SJCRH30 (cell line): ENCODE measurements around the gene LAMB1. TPM values are rescaled to one million over a fixed set of nuclear protein-coding genes. Genes with fewer than 3 reads are reported as not detected.

ENCODE experiments used
- DNase-seq, 2 experiments: peaks; one replicate each; pipeline ENCODE4 v3.0.0-alpha.2; 2015 to 2020
- H3K27ac ChIP-seq: fragments of 250-450 bp; sonication (Bioruptor Pico); 2 replicates; pipeline ENCODE4 v1.5.1; 2020; ENCODE audit warnings: mild to moderate bottlenecking, moderate library complexity
- H3K27me3 ChIP-seq: fragments of 250-450 bp; sonication (Bioruptor Pico); 2 replicates; pipeline ENCODE4 v1.5.1; 2020; ENCODE audit warnings: mild to moderate bottlenecking, moderate library complexity
- H3K36me3 ChIP-seq: fragments of 250-450 bp; sonication (Bioruptor Pico); 2 replicates; pipeline ENCODE4 v1.5.1; 2020; ENCODE audit warnings: mild to moderate bottlenecking, moderate library complexity
- H3K4me1 ChIP-seq: fragments of 250-450 bp; sonication (Bioruptor Pico); 2 replicates; pipeline ENCODE4 v1.5.1; 2020; ENCODE audit warnings: mild to moderate bottlenecking, moderate library complexity
- H3K4me3 ChIP-seq: fragments of 250-450 bp; sonication (Bioruptor Pico); 2 replicates; pipeline ENCODE4 v1.5.1; 2020; ENCODE audit warnings: mild to moderate bottlenecking, moderate library complexity
- H3K9me3 ChIP-seq: fragments of 250-450 bp; sonication (Bioruptor Pico); replicated peaks from 2 replicates; pipeline ENCODE4 v1.5.1; 2020; ENCODE audit warnings: mild to moderate bottlenecking, moderate library complexity
- total RNA-seq: library from RNA; depleted of rRNA; stranded (reverse); fragments of >200 nt; shearing (Covaris generic); gene quantifications from 2 replicates; pipeline ENCODE4 v1.2.3, GENCODE V29; 2014

Gene LAMB1
- total RNA-seq, 1 experiment from 2014 or later = 106 TPM

- H3K9me3 ChIP-seq = no peaks in the 10 kb centered on the region
- no peak for DNase-seq
- H3K27ac ChIP-seq = no peak overlapping the region
- no peak overlapping the region for H3K4me3 ChIP-seq
- no peaks in the 10 kb centered on the region for H3K36me3 ChIP-seq
- H3K27me3 ChIP-seq = no peaks in the 10 kb centered on the region
- peaks cover 14% of the 10 kb centered on the region for H3K4me1 ChIP-seq
Measured at GRCh38 chr7:108010377-108010776, 7.4 kb upstream of the LAMB1 start.

DNA sequence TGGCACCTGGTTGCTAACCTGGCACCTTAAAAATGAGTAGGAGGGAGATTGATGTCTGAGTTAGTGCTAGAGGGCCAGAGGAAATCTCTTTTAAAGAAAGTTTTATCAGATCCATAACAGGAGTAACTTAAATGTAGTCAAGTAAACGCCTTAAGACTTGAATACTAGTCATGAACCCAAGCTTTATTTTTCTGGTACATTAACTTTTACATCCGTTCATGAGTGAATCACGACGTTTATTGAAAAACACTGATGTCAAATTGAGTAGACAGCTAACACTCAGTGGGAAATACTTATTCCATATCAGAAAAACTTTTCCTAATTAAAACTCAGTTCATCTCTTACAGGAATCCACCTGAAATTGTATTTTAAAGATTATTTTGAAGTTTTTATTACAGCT lies 6.9 kb upstream of the LAMB1 start:
- Histone ChIP-seq H3K27ac (no peak overlapping the region), H3K4me1 (peaks cover 11% of the 10 kb centered on the region), H3K4me3 (no peak overlapping the region), H3K9me3 (no peaks in the 10 kb centered on the region), H3K36me3 (no peaks in the 10 kb centered on the region), H3K27me3 (no peaks in the 10 kb centered on the region)
- DNase-seq = no peak

DNA sequence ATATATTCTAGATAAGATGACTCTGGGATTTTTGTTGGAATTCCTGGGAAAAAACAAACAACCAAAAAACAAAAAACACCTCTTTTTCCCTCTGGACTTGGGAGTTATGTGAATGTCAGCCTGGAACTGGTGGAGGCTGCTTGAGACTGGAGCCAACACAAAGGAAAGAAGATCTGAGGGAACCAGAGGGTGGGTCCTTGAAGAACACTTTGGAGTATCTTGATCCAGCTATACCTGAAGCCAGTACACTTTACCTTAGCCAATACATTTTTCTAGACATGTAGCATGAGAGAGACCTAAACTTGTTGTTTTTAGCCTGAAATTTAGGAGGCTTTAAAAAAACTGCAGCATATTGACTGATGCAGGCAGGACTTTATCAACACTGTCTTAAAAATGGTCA lies 5.9 kb upstream of the LAMB1 start:
- H3K4me3 ChIP-seq = no peak overlapping the region
- H3K36me3 ChIP-seq = no peaks in the 10 kb centered on the region
- no peak for DNase-seq
- H3K9me3 ChIP-seq = no peaks in the 10 kb centered on the region
- peaks cover 4% of the 10 kb centered on the region for H3K4me1 ChIP-seq
- no peak overlapping the region for H3K27ac ChIP-seq
- H3K27me3 ChIP-seq = no peaks in the 10 kb centered on the region

GRCh38 chr7:108008240-108008639 lies 5.3 kb upstream of the LAMB1 start:
- no peak for DNase-seq
- Histone ChIP-seq H3K27me3 (no peaks in the 10 kb centered on the region), H3K27ac (no peak overlapping the region), H3K4me1 (peaks cover 6% of the 10 kb centered on the region), H3K9me3 (no peaks in the 10 kb centered on the region), H3K4me3 (no peak overlapping the region), H3K36me3 (no peaks in the 10 kb centered on the region)

- H3K27ac ChIP-seq = no peak overlapping the region
Measured at GRCh38 chr7:108007762-108008161, 4.8 kb upstream of the LAMB1 start.

DNA sequence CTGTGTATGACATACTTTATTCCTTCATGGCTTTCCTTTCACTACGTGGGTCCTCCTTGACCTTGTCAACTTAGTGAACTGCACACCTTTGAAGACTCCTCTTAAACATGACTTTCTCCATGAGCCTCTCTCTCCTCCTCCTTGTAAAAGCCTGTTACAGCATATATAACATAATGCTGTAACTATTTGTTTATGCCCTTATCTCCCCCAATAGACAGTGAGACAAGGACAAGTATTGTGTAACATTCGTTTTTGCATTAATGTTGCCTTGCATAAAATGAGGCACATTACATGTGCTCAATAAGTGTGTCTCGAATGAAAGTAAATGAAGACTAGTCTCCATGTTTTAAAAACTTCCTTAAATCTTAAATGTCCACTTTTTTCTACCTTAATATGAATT lies 4.3 kb upstream of the LAMB1 start:
- H3K9me3 ChIP-seq = no peaks in the 10 kb centered on the region
- H3K27ac ChIP-seq = no peak overlapping the region
- no peaks in the 10 kb centered on the region for H3K36me3 ChIP-seq
- no peaks in the 10 kb centered on the region for H3K27me3 ChIP-seq
- peaks cover 3% of the 10 kb centered on the region for H3K4me1 ChIP-seq
- DNase-seq = no peak
- H3K4me3 ChIP-seq = no peak overlapping the region

More at GRCh38 chr7:108007762-108008161, 4.8 kb upstream of the LAMB1 start:
- no peak for DNase-seq
- no peaks in the 10 kb centered on the region for H3K36me3 ChIP-seq
- no peaks in the 10 kb centered on the region for H3K9me3 ChIP-seq
- no peak overlapping the region for H3K4me3 ChIP-seq
- H3K4me1 ChIP-seq = peaks cover 6% of the 10 kb centered on the region
- no peaks in the 10 kb centered on the region for H3K27me3 ChIP-seq

GRCh38 chr7:108004220-108005142 lies 1.5 kb upstream of the LAMB1 start:
- Histone ChIP-seq H3K27ac (peak overlapping the region; percentile 7; the same call in 1 of the 2 replicates), H3K9me3 (no peaks in the 10 kb centered on the region), H3K4me1 (peaks cover 11% of the 10 kb centered on the region; the same call in 1 of the 2 replicates), H3K36me3 (no peaks in the 10 kb centered on the region), H3K4me3 (peak overlapping the region; percentile 80), H3K27me3 (no peaks in the 10 kb centered on the region)
- DNase-seq = peak; percentile 34 to 62

GRCh38 chr7:108003599-108003935 lies 606 bp upstream of the LAMB1 start:
- no peaks in the 10 kb centered on the region; the same call in 1 of the 2 replicates for H3K36me3 ChIP-seq
- H3K9me3 ChIP-seq = no peaks in the 10 kb centered on the region
- H3K27me3 ChIP-seq = no peaks in the 10 kb centered on the region
- H3K27ac ChIP-seq = peak overlapping the region; percentile 74; the same call in 1 of the 2 replicates
- peak overlapping the region; percentile 80 for H3K4me3 ChIP-seq
- H3K4me1 ChIP-seq = peaks cover 11% of the 10 kb centered on the region; the same call in 1 of the 2 replicates
- DNase-seq = no peak

DNA sequence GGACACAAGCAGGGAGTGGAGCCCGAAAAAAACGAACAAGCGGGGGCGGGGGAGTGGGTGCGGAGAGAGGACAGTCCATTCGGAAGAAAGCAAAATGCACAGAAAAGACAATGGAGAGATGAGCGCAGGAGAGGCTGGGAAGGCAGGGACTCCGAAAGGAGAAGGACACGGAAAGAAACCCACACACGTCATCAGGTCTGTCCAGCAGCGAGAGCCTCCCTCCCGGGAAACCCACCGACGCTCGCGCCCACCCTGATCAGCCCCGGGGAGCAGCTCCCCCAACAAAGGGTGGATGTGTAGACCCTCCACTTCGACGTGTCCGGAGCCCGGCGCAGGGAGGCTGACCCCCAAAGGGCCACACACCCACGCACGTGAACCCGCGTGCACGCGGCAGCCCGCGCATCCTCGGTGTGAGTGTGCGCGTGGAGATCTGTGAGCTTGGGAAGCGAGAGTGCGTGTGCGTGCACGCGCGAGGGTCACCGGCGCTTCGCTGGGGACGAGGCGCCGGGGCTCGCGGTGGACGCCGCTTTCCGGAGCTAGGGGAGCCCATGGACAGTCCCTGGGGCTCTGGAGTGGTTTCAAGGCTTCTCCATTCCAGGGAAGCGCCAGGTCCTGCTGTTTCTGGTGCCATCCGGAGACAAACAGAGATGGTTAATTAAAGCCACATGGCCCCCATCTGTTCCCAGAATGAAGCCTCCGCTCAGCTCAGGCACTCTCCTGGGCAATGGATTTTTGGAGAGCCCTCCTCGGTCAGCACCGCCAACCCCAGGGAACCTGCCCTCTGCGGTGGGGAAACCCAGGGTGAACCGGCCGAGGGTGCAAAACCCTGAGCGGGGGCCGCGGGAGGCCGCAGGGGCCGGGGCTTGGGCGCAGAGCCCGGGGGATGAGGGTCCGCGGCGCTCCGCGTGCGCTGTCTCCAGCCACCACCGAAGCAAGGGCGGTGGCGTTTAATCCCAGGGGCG lies 916 bp downstream of the LAMB1 start:
- Histone ChIP-seq H3K27ac (peak overlapping the region; percentile 74), H3K36me3 (peaks cover 9% of the 10 kb centered on the region; the same call in 1 of the 2 replicates), H3K9me3 (no peaks in the 10 kb centered on the region), H3K4me1 (peaks cover 11% of the 10 kb centered on the region; the same call in 1 of the 2 replicates), H3K4me3 (peak overlapping the region; percentile 80), H3K27me3 (no peaks in the 10 kb centered on the region)
- peak; percentile 44 to 59 for DNase-seq

DNA sequence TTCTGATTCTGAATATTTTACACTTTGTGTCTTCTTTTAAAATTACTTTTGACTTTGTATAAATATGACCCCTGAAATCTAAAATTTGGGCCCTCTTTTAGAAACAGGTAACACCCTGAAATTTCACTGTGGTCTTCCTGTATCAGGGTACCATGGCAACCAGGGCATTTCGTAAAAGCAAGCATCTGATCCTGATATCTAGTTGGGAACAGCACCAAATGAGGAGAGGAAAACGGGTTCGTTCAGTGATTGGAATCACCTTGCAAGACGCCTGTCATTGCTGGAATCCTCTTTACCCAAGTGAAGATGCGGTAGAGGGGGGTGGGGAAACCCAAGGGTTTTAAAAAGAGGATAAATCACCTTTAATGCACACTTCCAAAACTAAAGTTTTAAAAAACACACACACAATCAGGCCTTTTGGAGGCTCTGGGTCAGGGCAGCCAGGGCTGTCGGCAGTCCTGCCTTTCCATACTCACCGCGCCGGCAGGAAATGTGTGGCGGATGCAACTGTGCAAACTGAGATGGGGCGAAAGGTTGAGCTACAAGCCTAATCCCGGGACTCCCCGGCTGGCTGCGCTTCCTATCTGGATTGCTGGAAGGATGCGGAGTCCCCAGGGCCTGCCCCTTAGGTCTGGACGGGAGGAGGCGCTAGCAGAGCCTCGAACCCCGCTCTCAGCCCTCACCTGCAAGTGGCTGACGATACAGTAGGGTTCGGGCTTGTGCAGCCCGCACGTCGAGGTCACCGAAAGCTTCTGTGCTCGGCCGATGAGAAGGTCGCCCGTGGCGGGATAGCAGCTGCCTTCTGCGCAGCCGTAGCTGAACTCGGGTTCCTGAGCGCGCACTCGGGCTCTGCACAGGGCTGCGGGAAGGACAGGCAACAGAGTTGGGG lies 1.8 kb downstream of the LAMB1 start:
- Histone ChIP-seq H3K27ac (no peak overlapping the region), H3K4me3 (peak overlapping the region; percentile 80), H3K27me3 (no peaks in the 10 kb centered on the region), H3K36me3 (peaks cover 13% of the 10 kb centered on the region; the same call in 1 of the 2 replicates), H3K4me1 (peaks cover 19% of the 10 kb centered on the region), H3K9me3 (no peaks in the 10 kb centered on the region)
- DNase-seq = peak in 1 of 2 experiments; percentile 44

DNA sequence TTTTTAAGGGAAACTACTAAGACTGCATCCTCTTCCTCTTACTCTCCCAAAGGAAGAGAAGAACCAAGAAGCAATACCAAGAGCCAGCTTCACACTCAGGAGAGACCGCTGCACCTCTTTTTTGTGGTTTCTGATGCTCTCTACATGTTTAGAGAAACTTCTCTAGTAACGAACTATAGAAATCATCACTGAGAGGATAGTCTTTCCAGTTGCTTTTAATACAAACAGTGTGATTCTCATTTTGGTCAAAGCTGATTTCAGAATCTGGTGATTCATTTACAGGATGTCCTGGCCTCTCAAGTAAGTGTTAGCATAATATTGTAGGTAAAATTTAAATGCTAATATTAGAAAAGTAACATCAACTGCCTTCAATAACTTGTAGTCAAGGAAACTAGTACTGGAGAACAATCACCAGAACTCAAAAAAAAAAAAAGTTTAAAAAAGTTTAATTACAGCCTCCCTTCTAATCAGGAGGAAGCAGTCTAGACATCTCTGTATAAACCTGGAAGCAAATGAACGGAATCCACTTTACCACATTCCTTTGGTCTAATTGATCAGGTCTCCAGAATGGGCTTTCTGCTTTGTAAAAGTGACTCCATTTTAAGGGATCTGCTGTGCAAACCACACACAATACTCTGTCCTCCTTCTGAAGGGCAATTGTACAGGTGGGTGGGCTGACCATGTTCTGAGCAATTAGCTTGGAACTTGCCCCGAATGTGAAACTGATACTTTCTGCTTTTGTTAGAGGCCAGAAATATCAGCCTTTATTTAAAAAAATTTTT lies 3.0 kb downstream of the LAMB1 start:
- no peak for DNase-seq
- H3K4me1 ChIP-seq = peaks cover 29% of the 10 kb centered on the region
- H3K9me3 ChIP-seq = no peaks in the 10 kb centered on the region
- H3K27ac ChIP-seq = no peak overlapping the region
- H3K4me3 ChIP-seq = no peak overlapping the region
- peaks cover 13% of the 10 kb centered on the region; the same call in 1 of the 2 replicates for H3K36me3 ChIP-seq
- no peaks in the 10 kb centered on the region for H3K27me3 ChIP-seq

- Histone ChIP-seq H3K9me3 (no peaks in the 10 kb centered on the region), H3K27ac (no peak overlapping the region), H3K4me1 (peaks cover 40% of the 10 kb centered on the region), H3K27me3 (no peaks in the 10 kb centered on the region), H3K4me3 (no peak overlapping the region), H3K36me3 (peaks cover 13% of the 10 kb centered on the region; the same call in 1 of the 2 replicates)
- DNase-seq = no peak
Measured at GRCh38 chr7:107998660-107999480, 4.1 kb downstream of the LAMB1 start.

DNA sequence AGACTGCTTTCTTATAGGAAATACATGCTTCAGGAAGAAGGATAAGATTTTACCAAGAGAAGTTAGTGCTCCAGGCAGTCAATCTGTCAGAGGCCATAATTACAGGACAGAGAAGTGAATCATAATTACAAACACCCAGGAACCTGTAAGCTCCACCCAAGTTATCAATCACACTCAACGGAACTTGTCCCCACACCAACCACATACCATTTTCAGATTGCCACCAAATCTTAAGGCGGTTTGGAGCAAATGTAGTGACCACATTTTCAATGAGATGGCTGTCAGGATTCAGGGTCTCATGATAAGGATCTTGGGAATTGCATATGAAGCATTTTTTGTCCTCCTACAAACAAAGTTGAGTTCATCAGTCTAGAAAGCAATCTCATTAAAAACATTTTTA lies 4.8 kb downstream of the LAMB1 start:
- Histone ChIP-seq H3K4me1 (peaks cover 45% of the 10 kb centered on the region), H3K27ac (no peak overlapping the region)

More for the DNA sequence above, 4.8 kb downstream of the LAMB1 start:
- no peak for DNase-seq
- Histone ChIP-seq H3K36me3 (peaks cover 18% of the 10 kb centered on the region), H3K27me3 (no peaks in the 10 kb centered on the region), H3K9me3 (no peaks in the 10 kb centered on the region), H3K4me3 (no peak overlapping the region)
